Peyer's patch (tissue), 4 donors: ENCODE measurements around the gene CCDC192.

Experiments used
- CTCF ChIP-seq, 6 experiments: fragments of 450-650 bp in 4 of 6; fragments of 200-600 bp in 2 of 6; sonication (generic) in 1 of 6; IDR thresholded peaks; one replicate each; pipeline ENCODE4 v1.5.1; 2017 to 2019; ENCODE audit warnings: antibody characterized with exemption in 6 of 6, mild to moderate bottlenecking in 3 of 6, moderate library complexity in 1 of 6
- POLR2A ChIP-seq, 2 donors: fragments of 450-650 bp; IDR thresholded peaks; one replicate each; pipeline ENCODE4 v1.5.1; 2017; ENCODE audit warnings: antibody characterized with exemption in 2 of 2, mild to moderate bottlenecking in 2 of 2, moderate library complexity in 2 of 2

- TF ChIP-seq CTCF (IDR thresholded peaks at IDR 0.05), result no peak
- TF ChIP-seq POLR2A (IDR thresholded peaks at IDR 0.05), result no peak
These were observed 256.1 kb downstream of the CCDC192 start for GRCh38 chr5:127959152-127959764.
